Measurements from ENCODE around the gene GLIPR1L1. TPM values are rescaled to one million over a fixed set of nuclear protein-coding genes. Genes with fewer than 3 reads are reported as not detected.

GLIPR1L1 gene
- total RNA-seq, 1 experiment from 2014 or later, result not detected

DNA sequence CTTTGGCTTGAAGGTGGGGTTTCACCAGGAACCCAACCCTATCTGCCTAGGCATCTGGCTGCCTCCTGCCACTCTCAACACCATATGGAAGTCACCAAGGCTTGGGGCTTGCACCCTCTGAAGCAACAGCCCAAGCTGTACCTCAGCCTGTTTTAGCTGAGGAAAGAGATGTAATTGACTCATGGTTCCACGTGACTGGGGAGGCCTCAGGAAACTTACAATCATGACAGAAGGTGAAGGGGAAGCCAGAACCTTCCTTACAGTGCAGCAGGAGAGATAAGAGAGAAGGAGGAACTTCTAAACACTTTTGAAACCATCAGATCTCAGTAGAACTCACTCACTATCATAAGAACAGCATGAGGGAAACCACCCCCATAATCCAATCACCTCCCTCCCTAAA lies 26.9 kb downstream of the GLIPR1L1 start:
- no peaks in the 10 kb centered on the region for H3K36me3 ChIP-seq (ENCODE audit: control insufficient read depth in 1 of 2, insufficient read depth in 2 of 2, low read length in 2 of 2)
- no TSS peak for BruUV-seq (replicated peaks)
- ChIA-PET POLR2A (no interaction called here), CTCF (no interaction called here), RAD21 (ENCODE audit: low non-redundant PET in 1 of 2, low total read pairs in 2 of 2, uncharacterized antibody in 2 of 2, unreplicated experiment in 2 of 2) (no interaction called here)
- no peak overlapping the region for H3K27ac ChIP-seq (ENCODE audit: low read depth, low read length)
- H3K9me3 ChIP-seq (ENCODE audit: control insufficient read depth in 1 of 2, insufficient read depth in 1 of 2, low read depth in 1 of 2, low read length in 2 of 2), result peaks cover 0 to 5% of the 10 kb centered on the region in 2 experiments; a peak in 1 of 4 replicates
- no peak overlapping the region for H3K4me3 ChIP-seq (replicated peaks in 1 of 2; ENCODE audit: low read depth in 1 of 2, low read length in 2 of 2)
- no peak overlapping the region for H2AFZ ChIP-seq (ENCODE audit: low read depth, low read length, poor library complexity, severe bottlenecking)
- no peak overlapping the region for H3K9ac ChIP-seq (ENCODE audit: low read length)
- ATAC-seq (no peak), DNase-seq (ENCODE audit: low read depth, low spot score) (no peak)
- H4K20me1 ChIP-seq (ENCODE audit: insufficient read depth), result no peaks in the 10 kb centered on the region
- TF ChIP-seq EZH2phosphoT487 (IDR thresholded peaks at IDR 0.05; ENCODE audit: borderline replicate concordance) (no peak), ELF1 (IDR thresholded peaks at IDR 0.05; ENCODE audit: borderline replicate concordance, low read depth) (no peak)
- H3K79me2 ChIP-seq (ENCODE audit: insufficient read depth, low read length), result no peaks in the 10 kb centered on the region
- H3K9me2 ChIP-seq (ENCODE audit: insufficient read depth), result no peaks in the 10 kb centered on the region
- H3K4me2 ChIP-seq (ENCODE audit: low read length), result no peak overlapping the region
- intact Hi-C loops (cut with micrococcal nuclease), result no loop called here
- H3K4me1 ChIP-seq (ENCODE audit: control insufficient read depth in 1 of 2, insufficient read depth in 2 of 2, low read length in 2 of 2), result peaks cover 0 to 3% of the 10 kb centered on the region in 2 experiments; a peak in 2 of 4 replicates
- H3K27me3 ChIP-seq (ENCODE audit: insufficient read depth, low read length), result no peaks in the 10 kb centered on the region

DNA sequence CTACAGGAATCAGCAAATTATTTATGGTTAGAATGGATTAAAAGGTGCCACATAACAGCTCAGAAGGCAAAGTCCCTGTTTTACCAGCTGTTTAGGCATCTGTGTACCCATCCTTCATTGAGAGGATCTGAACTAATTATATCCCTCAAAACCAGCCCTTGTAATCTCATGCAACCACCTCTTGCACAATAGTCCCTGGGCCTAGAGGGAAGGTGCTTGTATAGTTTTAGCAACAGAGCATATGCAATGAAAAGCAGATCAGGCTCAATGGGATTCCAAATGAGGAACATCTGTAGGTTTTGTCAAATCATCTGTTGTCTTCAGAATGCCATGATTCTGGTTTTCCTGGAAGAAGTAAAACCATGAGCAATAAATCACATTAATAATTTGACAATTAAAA lies 30.4 kb downstream of the GLIPR1L1 start:
- Histone ChIP-seq H3K79me2 (ENCODE audit: insufficient read depth, low read length) (no peaks in the 10 kb centered on the region), H3K36me3 (ENCODE audit: control insufficient read depth in 1 of 2, insufficient read depth in 2 of 2, low read length in 2 of 2) (no peaks in the 10 kb centered on the region), H3K27me3 (ENCODE audit: insufficient read depth, low read length) (no peaks in the 10 kb centered on the region), H3K9me3 (ENCODE audit: control insufficient read depth in 1 of 2, insufficient read depth in 1 of 2, low read depth in 1 of 2, low read length in 2 of 2) (peaks cover 0 to 5% of the 10 kb centered on the region in 2 experiments; a peak in 1 of 4 replicates), H3K4me3 (replicated peaks in 1 of 2; ENCODE audit: low read depth in 1 of 2, low read length in 2 of 2) (no peak overlapping the region), H3K9me2 (ENCODE audit: insufficient read depth) (no peaks in the 10 kb centered on the region), H2AFZ (ENCODE audit: low read depth, low read length, poor library complexity, severe bottlenecking) (no peak overlapping the region), H4K20me1 (ENCODE audit: insufficient read depth) (no peaks in the 10 kb centered on the region), H3K4me1 (ENCODE audit: control insufficient read depth in 1 of 2, insufficient read depth in 2 of 2, low read length in 2 of 2) (peaks cover 0 to 9% of the 10 kb centered on the region in 2 experiments; a peak in 2 of 4 replicates), H3K27ac (ENCODE audit: low read depth, low read length) (no peak overlapping the region), H3K9ac (ENCODE audit: low read length) (no peak overlapping the region), H3K4me2 (ENCODE audit: low read length) (no peak overlapping the region)
- ChIA-PET CTCF (no interaction called here), RAD21 (ENCODE audit: low non-redundant PET in 1 of 2, low total read pairs in 2 of 2, uncharacterized antibody in 2 of 2, unreplicated experiment in 2 of 2) (no interaction called here), POLR2A (no interaction called here)
- DNase-seq (ENCODE audit: low read depth, low spot score) (no peak), ATAC-seq (no peak)
- intact Hi-C loops (cut with micrococcal nuclease), result no loop called here
- TF ChIP-seq CBX3 (IDR thresholded peaks at IDR 0.05; ENCODE audit: low read depth) (no peak), SRF (IDR thresholded peaks at IDR 0.05; ENCODE audit: low read depth) (no peak), CEBPB (IDR thresholded peaks at IDR 0.05; ENCODE audit: low read depth) (peak; percentile 48), SP1 (IDR thresholded peaks at IDR 0.05; ENCODE audit: low read depth) (no peak)
- TF ChIP-seq, protein P1, sequence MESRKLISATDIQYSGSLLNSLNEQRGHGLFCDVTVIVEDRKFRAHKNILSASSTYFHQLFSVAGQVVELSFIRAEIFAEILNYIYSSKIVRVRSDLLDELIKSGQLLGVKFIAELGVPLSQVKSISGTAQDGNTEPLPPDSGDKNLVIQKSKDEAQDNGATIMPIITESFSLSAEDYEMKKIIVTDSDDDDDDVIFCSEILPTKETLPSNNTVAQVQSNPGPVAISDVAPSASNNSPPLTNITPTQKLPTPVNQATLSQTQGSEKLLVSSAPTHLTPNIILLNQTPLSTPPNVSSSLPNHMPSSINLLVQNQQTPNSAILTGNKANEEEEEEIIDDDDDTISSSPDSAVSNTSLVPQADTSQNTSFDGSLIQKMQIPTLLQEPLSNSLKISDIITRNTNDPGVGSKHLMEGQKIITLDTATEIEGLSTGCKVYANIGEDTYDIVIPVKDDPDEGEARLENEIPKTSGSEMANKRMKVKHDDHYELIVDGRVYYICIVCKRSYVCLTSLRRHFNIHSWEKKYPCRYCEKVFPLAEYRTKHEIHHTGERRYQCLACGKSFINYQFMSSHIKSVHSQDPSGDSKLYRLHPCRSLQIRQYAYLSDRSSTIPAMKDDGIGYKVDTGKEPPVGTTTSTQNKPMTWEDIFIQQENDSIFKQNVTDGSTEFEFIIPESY (IDR thresholded peaks at IDR 0.05; ENCODE audit: extremely low read depth, insufficient replicate concordance, low read length), result no peak
- BruUV-seq (replicated peaks), result no TSS peak

Data from HCT116 (cell line).